Thoracic aorta (tissue), 2 donors: Measurements from ENCODE around the gene HDAC9. TPM values are rescaled to one million over a fixed set of nuclear protein-coding genes. Genes with fewer than 3 reads are reported as not detected.

Experiments
- ATAC-seq: fragments of 150-250 bp; one replicate; pipeline ENCODE4 v1.8.0; 2017; ENCODE audit warnings: low read depth; ENCODE audit not compliant: insufficient number of reproducible peaks, low FRiP score
- DNase-seq: peaks from one replicate; pipeline ENCODE4 v3.0.0-alpha.2; 2020; ENCODE audit warnings: low spot score
- H3K27ac ChIP-seq, 2 donors: fragments of 200-600 bp; sonication (generic); 1 replicate in 1 of 2; 2 replicates in 1 of 2; pipeline ENCODE4 v1.5.1; 2016; ENCODE audit warnings: mild to moderate bottlenecking in 2 of 2, moderate library complexity in 2 of 2
- H3K27me3 ChIP-seq: fragments of 200-600 bp; sonication (generic); replicated peaks from 2 replicates; pipeline ENCODE4 v1.6.0; 2016; ENCODE audit warnings: mild to moderate bottlenecking; ENCODE audit not compliant: insufficient read depth
- H3K36me3 ChIP-seq: fragments of 200-600 bp; sonication (generic); one replicate; pipeline ENCODE4 v1.5.1; 2016
- H3K4me1 ChIP-seq, 2 donors: fragments of 200-600 bp; sonication (generic); 1 replicate in 1 of 2; 2 replicates in 1 of 2; pipeline versions ENCODE4 v1.5.1 to v1.6.0; 2016; ENCODE audit warnings: low read depth in 2 of 2, mild to moderate bottlenecking in 1 of 2; ENCODE audit not compliant: control insufficient read depth in 1 of 2
- H3K4me3 ChIP-seq: fragments of 200-600 bp; sonication (generic); 2 replicates; pipeline ENCODE4 v1.5.1; 2016; ENCODE audit warnings: mild to moderate bottlenecking
- H3K9me3 ChIP-seq: fragments of 200-600 bp; sonication (generic); 2 replicates; pipeline ENCODE4 v1.5.1; 2016
- total RNA-seq, 2 donors: library from RNA; depleted of rRNA; stranded (reverse); fragments of >200 nt; gene quantifications; one replicate each; pipeline versions ENCODE4 v1.1.0 to v1.2.3, GENCODE V29; 2016
- TF ChIP-seq, protein P1 (sequence below): fragments of 200-600 bp; sonication (generic); IDR thresholded peaks from one replicate; pipeline ENCODE4 v1.5.1; 2019; ENCODE audit warnings: antibody characterized with exemption

The HDAC9 gene
- total RNA-seq, 2 donors from 2014 or later = 64.1 to 81.6 TPM

DNA sequence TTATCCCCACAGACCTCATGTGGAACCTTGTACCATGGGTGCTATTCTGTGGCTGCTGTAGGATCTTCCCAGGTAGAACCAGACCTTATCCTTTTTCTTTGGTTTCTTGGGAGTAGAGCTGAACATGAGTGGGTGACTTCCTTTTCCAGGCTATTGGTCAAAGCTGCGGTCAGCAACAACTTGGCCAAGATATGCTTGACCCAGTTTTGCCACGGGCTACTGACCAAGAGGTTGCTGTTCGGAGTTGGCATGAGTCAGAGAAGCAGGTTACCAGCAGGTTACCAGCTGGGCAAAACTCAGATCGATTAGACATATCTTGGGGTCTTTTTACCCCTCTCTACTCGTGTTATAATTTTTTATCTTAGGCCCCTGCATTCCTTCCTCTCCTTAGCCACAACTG is 36.7 kb upstream of the HDAC9 start:
- no peak for ATAC-seq
- TF ChIP-seq, protein P1, sequence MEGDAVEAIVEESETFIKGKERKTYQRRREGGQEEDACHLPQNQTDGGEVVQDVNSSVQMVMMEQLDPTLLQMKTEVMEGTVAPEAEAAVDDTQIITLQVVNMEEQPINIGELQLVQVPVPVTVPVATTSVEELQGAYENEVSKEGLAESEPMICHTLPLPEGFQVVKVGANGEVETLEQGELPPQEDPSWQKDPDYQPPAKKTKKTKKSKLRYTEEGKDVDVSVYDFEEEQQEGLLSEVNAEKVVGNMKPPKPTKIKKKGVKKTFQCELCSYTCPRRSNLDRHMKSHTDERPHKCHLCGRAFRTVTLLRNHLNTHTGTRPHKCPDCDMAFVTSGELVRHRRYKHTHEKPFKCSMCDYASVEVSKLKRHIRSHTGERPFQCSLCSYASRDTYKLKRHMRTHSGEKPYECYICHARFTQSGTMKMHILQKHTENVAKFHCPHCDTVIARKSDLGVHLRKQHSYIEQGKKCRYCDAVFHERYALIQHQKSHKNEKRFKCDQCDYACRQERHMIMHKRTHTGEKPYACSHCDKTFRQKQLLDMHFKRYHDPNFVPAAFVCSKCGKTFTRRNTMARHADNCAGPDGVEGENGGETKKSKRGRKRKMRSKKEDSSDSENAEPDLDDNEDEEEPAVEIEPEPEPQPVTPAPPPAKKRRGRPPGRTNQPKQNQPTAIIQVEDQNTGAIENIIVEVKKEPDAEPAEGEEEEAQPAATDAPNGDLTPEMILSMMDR = no peak
- no peak for DNase-seq
- Histone ChIP-seq H3K36me3 (no peaks in the 10 kb centered on the region), H3K27ac (no peak overlapping the region), H3K9me3 (no peaks in the 10 kb centered on the region), H3K4me1 (peaks cover 9 to 14% of the 10 kb centered on the region in 2 donors), H3K27me3 (no peaks in the 10 kb centered on the region), H3K4me3 (no peak overlapping the region)

DNA sequence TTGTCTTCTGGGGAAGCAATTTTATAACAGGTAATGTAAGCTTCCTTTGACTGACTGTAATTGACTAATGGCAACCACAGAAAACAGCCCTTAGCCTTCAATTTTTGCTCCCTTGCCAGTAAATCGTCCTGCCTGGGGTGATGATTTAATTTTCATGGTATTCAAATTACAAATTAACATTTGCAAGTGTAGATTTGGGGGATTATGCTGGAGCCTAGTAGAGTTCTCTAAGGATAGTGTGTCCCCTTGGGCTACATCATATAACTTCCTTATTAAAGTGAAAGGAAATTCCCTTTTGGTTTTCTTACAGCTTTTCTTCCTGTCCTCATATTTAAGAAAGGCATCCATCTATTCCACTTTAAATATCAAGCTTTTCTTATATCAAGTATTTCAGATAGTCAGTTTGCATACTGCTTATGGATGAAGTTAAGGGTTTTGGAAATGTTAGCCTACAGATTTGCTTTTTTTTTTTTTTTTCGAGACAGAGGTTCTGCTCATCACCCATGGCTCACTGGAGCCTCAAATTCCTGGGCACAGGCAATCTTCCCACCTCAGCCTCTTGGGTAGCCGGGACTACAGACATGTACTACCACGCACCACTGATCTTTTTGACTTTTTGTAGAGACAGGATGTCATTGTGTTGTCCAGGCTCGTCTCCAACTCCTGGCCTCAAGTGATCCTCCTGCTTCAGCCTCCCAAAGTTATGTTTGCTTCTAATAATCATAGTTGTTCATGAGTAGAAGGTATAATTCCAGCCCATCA is 35.9 kb upstream of the HDAC9 start:
- H3K27ac ChIP-seq = no peak overlapping the region
- no peaks in the 10 kb centered on the region for H3K27me3 ChIP-seq
- ATAC-seq (no peak), DNase-seq (no peak)
- no peaks in the 10 kb centered on the region for H3K36me3 ChIP-seq
- no peak overlapping the region for H3K4me3 ChIP-seq
- TF ChIP-seq, protein P1 = no peak
- peaks cover 1% of the 10 kb centered on the region for H3K9me3 ChIP-seq
- H3K4me1 ChIP-seq = peaks cover 9 to 14% of the 10 kb centered on the region in 2 donors

DNA sequence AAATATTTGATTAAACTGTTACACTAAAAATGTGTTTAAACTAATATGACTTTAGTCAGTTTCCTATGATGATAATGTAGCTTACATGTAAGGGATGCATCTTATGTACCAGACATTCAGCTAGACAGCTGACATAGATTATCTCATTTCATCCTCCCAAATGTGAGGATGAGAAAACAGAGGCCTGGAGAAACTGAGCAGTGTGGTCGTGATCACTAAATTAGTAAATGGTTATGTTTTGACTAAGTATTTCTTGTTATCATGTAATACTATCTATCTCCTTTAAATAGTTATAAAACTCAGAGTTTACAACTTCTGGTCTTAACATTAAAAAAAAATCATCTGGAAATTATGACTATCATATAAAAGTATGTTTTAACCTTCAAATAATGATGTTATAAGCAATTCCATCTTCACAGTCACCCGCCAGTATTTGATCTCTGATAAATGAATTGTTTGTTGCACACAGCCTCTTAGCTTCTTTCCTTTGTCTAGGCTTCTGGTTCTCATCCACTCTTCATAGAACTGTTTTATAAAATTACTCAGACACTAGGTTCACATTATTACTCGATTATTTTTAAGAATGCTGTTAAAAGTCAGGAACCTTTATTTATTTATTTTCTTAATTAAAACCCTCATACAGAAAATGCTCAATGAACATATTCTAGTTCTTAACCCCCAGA is 33.6 kb upstream of the HDAC9 start:
- Histone ChIP-seq H3K4me1 (peaks cover 9 to 14% of the 10 kb centered on the region in 2 donors), H3K36me3 (no peaks in the 10 kb centered on the region), H3K27me3 (no peaks in the 10 kb centered on the region), H3K9me3 (peaks cover 4% of the 10 kb centered on the region), H3K27ac (no peak overlapping the region), H3K4me3 (no peak overlapping the region)
- no peak for DNase-seq
- TF ChIP-seq, protein P1 = no peak
- no peak for ATAC-seq

DNA sequence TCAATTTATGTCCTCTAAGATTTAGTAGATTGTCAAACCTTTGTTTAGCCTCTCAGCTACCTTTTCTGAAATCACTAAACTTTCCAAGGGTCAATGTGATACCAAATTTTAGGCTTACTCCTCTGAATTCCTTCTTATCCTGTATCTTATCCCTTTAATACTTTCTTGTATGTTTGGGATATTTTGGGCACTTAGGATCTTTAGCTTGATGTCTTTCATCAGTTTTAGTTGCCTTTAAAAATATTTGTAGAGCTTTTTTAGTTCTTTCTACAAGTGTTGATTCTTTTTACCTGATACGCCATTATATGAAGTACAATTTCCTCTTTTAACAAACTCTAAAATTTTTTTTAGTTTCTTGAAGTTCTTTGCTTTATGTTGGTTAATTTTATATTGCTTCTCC is 30.7 kb upstream of the HDAC9 start:
- ATAC-seq = no peak
- DNase-seq = no peak
- Histone ChIP-seq H3K4me3 (no peak overlapping the region), H3K9me3 (peaks cover 4% of the 10 kb centered on the region), H3K27me3 (no peaks in the 10 kb centered on the region), H3K27ac (no peak overlapping the region), H3K36me3 (no peaks in the 10 kb centered on the region), H3K4me1 (peaks cover 0 to 12% of the 10 kb centered on the region in 2 donors)
- TF ChIP-seq, protein P1 = no peak

DNA sequence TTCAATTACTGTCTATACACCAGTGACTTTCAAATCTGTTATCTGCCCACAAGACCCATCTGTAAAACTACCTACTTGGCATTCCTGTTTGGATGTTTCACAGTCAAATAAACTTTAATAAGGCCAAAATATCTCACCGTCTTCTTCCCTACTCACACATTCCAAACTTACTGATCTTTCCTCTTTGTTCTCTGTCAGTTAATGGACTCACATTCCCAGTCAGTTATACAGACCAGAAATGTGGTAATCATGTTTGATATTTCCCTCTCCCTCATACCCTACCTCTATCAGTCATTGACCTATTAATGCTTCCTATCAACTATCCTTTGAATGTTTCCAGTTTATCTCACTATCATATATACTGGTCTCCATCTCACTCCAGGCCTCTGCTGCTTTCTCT is 28.5 kb upstream of the HDAC9 start:
- TF ChIP-seq, protein P1 = no peak
- Histone ChIP-seq H3K4me1 (peaks cover 0 to 25% of the 10 kb centered on the region in 2 donors), H3K4me3 (no peak overlapping the region), H3K27me3 (no peaks in the 10 kb centered on the region), H3K36me3 (no peaks in the 10 kb centered on the region), H3K27ac (no peak overlapping the region), H3K9me3 (peaks cover 4% of the 10 kb centered on the region)
- no peak for ATAC-seq
- no peak for DNase-seq
